CD8-positive, alpha-beta memory T cell (primary cell): ENCODE results near the gene CAGE1. TPM values are rescaled to one million over a fixed set of nuclear protein-coding genes. Genes with fewer than 3 reads are reported as not detected.
"Not testable (repeated sequence)": the region's sequence is repeated elsewhere in the genome, so short reads cannot be mapped to it uniquely, and the experiment has no call there.

Experiments used
- CTCF ChIA-PET: fragments of 350-600 bp; sonication (Branson Sonifier 250); formaldehyde crosslinking; loops from one replicate; lab custom pipeline; 2021; ENCODE audit warnings: antibody characterized with exemption; lab: Charles Lee
- POLR2A ChIA-PET: fragments of 350-600 bp; sonication (Branson Sonifier 250); formaldehyde crosslinking; loops from one replicate; lab custom pipeline; 2021; ENCODE audit warnings: antibody characterized with exemption; lab: Charles Lee
- DNase-seq, 5 donors: peaks; one replicate each; pipeline versions ENCODE4 v3.0.0 to v3.0.0-alpha.2; 2020 to 2022; ENCODE audit warnings: mixed read lengths in 1 of 5
- H3K27ac ChIP-seq: one replicate; pipeline ENCODE4 v1.7.0; 2013; ENCODE audit warnings: low read depth, mild to moderate bottlenecking, low read length, moderate library complexity
- H3K27me3 ChIP-seq: 2 replicates; pipeline ENCODE4 v1.7.0; 2013; ENCODE audit warnings: low read length, mild to moderate bottlenecking; ENCODE audit not compliant: insufficient read depth, poor library complexity, severe bottlenecking
- H3K36me3 ChIP-seq: 2 replicates; pipeline ENCODE4 v1.7.0; 2013; ENCODE audit warnings: mild to moderate bottlenecking, low read length, moderate library complexity; ENCODE audit not compliant: insufficient read depth
- H3K4me1 ChIP-seq: 2 replicates; pipeline ENCODE4 v1.7.0; 2013; ENCODE audit warnings: mild to moderate bottlenecking, low read length, moderate library complexity; ENCODE audit not compliant: insufficient read depth
- H3K4me3 ChIP-seq: 2 replicates; pipeline ENCODE4 v1.7.0; 2013; ENCODE audit warnings: mild to moderate bottlenecking, low read length
- H3K9me3 ChIP-seq: 2 replicates; pipeline ENCODE4 v1.7.0; 2013; ENCODE audit warnings: mild to moderate bottlenecking, low read length
- H3K27ac Mint-ChIP-seq, 8 donors: one replicate each; pipeline ENCODE4 v1.8.0; 2020 to 2021; ENCODE audit warnings: mixed read lengths in 8 of 8, mild to moderate bottlenecking in 6 of 8, inconsistent platforms in 3 of 8, moderate library complexity in 3 of 8
- H3K27me3 Mint-ChIP-seq, 2 donors: one replicate each; pipeline ENCODE4 v1.8.0; 2020 to 2021; ENCODE audit warnings: mixed read lengths in 2 of 2, mild to moderate bottlenecking in 1 of 2, moderate library complexity in 1 of 2
- H3K36me3 Mint-ChIP-seq, 3 donors: one replicate each; pipeline ENCODE4 v1.8.0; 2020 to 2021; ENCODE audit warnings: mixed read lengths in 3 of 3, inconsistent platforms in 1 of 3, mild to moderate bottlenecking in 1 of 3
- H3K4me1 Mint-ChIP-seq, 3 donors: one replicate each; pipeline ENCODE4 v1.8.0; 2020 to 2021; ENCODE audit warnings: mixed read lengths in 3 of 3, inconsistent platforms in 1 of 3, mild to moderate bottlenecking in 1 of 3
- H3K4me3 Mint-ChIP-seq, 7 donors: one replicate each; pipeline ENCODE4 v1.8.0; 2020 to 2021; ENCODE audit warnings: mixed read lengths in 7 of 7, mild to moderate bottlenecking in 6 of 7, moderate library complexity in 4 of 7, inconsistent platforms in 2 of 7
- H3K9me3 Mint-ChIP-seq, 5 donors: one replicate each; pipeline ENCODE4 v1.8.0; 2020 to 2022; ENCODE audit warnings: mixed read lengths in 5 of 5, mild to moderate bottlenecking in 3 of 5, moderate library complexity in 2 of 5, inconsistent platforms in 1 of 5
- polyA plus RNA-seq: library from polyadenylated mRNA; unstranded; fragments of 300-500 nt; fragmentation: Illumina TruSeq; gene quantifications from one replicate; pipeline ENCODE4 v1.2.3, GENCODE V29; 2021
- total RNA-seq, 2 experiments: library from RNA; stranded (reverse); gene quantifications; one replicate each; pipeline ENCODE4 v1.2.3, GENCODE V29; 2021

The CAGE1 gene
- total and polyA plus RNA-seq, 3 experiments from 2014 or later: 0.18 TPM; not detected in 2

- Mint-ChIP-seq H3K4me1 (no peaks in the 10 kb centered on the region), H3K27ac (no peak overlapping the region), H3K9me3 (no peaks in the 10 kb centered on the region), H3K36me3 (peaks cover 0 to 5% (median 1%) of the 10 kb centered on the region in 3 donors), H3K27me3 (peaks cover 4 to 12% of the 10 kb centered on the region in 2 donors), H3K4me3 (no peak overlapping the region)
- H3K9me3 ChIP-seq: no peaks in the 10 kb centered on the region
- no peak overlapping the region for H3K4me3 ChIP-seq
- H3K27ac ChIP-seq: no peak overlapping the region
- H3K4me1 ChIP-seq: no peaks in the 10 kb centered on the region
- no peaks in the 10 kb centered on the region for H3K36me3 ChIP-seq
- POLR2A ChIA-PET: no interaction called here
- DNase-seq: no peak
- H3K27me3 ChIP-seq: no peaks in the 10 kb centered on the region
- CTCF ChIA-PET: interaction anchor here (1.3 kb wide), 1 partner anchor 9 kb away, joined by 3 read pairs; no protein-coding TSS in a partner anchor
Observed at GRCh38 chr6:7377961-7378360, 11.6 kb downstream of the CAGE1 start.

- CTCF ChIA-PET: no interaction called here
- H3K27ac Mint-ChIP-seq: no peak overlapping the region
Observed at GRCh38 chr6:7373739-7374138, 15.8 kb downstream of the CAGE1 start.

DNA sequence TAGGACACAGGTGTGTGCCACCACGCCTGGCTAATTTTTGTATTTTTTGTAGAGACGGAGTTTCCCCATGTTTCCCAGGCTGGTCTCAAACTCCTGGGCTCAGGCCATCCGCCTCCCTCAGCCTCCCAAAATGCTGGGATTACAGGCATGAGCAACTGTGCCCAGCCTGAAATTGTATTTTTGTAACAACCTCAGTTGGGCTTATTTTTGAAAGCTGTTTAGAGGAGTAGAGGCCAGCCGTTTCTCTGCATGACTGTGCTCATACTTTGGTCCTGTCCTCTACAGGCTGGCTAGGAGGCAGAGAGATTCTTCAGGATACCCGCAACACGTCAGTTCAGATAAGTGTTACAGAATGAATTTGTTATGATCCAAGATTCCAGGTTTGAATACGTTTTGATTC lies 22.1 kb downstream of the CAGE1 start:
- no peak for DNase-seq
- Mint-ChIP-seq H3K27ac (no peak overlapping the region), H3K27me3 (peaks cover 8 to 13% of the 10 kb centered on the region in 2 donors), H3K9me3 (no peaks in the 10 kb centered on the region), H3K4me3 (no peak overlapping the region), H3K36me3 (no peaks in the 10 kb centered on the region), H3K4me1 (no peaks in the 10 kb centered on the region)
- no peak overlapping the region for H3K4me3 ChIP-seq
- H3K4me1 ChIP-seq: no peaks in the 10 kb centered on the region
- CTCF ChIA-PET: no interaction called here
- H3K27ac ChIP-seq: no peak overlapping the region
- POLR2A ChIA-PET: no interaction called here
- H3K36me3 ChIP-seq: no peaks in the 10 kb centered on the region
- no peaks in the 10 kb centered on the region for H3K27me3 ChIP-seq
- no peaks in the 10 kb centered on the region for H3K9me3 ChIP-seq

More at GRCh38 chr6:7373739-7374138, 15.8 kb downstream of the CAGE1 start:
- Histone ChIP-seq H3K4me1 (no peaks in the 10 kb centered on the region), H3K27me3 (no peaks in the 10 kb centered on the region), H3K4me3 (no peak overlapping the region), H3K9me3 (no peaks in the 10 kb centered on the region), H3K27ac (no peak overlapping the region), H3K36me3 (no peaks in the 10 kb centered on the region)
- peaks cover 4 to 17% of the 10 kb centered on the region in 2 donors for H3K27me3 Mint-ChIP-seq
- H3K4me1 Mint-ChIP-seq: no peaks in the 10 kb centered on the region
- POLR2A ChIA-PET: no interaction called here
- peaks cover 0 to 5% (median 1%) of the 10 kb centered on the region in 3 donors for H3K36me3 Mint-ChIP-seq
- no peaks in the 10 kb centered on the region for H3K9me3 Mint-ChIP-seq
- no peak overlapping the region for H3K4me3 Mint-ChIP-seq
- no peak for DNase-seq

DNA sequence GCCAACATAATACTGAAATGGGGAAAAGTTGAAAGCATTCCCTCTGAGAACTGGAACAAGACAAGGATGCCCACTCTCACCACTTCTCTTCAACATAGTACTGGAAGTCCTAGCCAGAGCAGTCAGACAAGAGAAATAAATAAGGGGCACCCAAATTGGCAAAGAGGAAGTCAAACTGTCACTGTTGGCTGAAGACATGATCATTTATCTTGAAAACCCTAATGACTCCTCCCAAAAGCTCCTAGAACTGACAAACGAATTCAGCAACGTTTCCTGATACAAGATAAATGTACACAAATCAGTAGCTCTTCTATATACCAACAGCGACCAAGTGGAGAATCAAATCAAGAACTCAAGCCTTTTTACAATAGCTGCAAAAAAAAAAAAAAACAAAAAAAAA lies 37.6 kb downstream of the CAGE1 start:
- H3K9me3 ChIP-seq, POLR2A ChIA-PET, H3K4me1 Mint-ChIP-seq, H3K27me3 ChIP-seq, H3K4me1 ChIP-seq, H3K4me3 ChIP-seq, DNase-seq, H3K36me3 Mint-ChIP-seq, H3K36me3 ChIP-seq, H3K27ac ChIP-seq, H3K27ac Mint-ChIP-seq, H3K4me3 Mint-ChIP-seq, CTCF ChIA-PET, H3K9me3 Mint-ChIP-seq: not testable (repeated sequence)
- peaks cover 12 to 46% of the 10 kb centered on the region in 2 donors for H3K27me3 Mint-ChIP-seq

GRCh38 chr6:7350591-7350990 lies 39.0 kb downstream of the CAGE1 start:
- POLR2A ChIA-PET, H3K27ac Mint-ChIP-seq, CTCF ChIA-PET, H3K4me3 Mint-ChIP-seq, H3K9me3 Mint-ChIP-seq, H3K4me1 Mint-ChIP-seq, H3K27ac ChIP-seq, H3K36me3 Mint-ChIP-seq, H3K4me1 ChIP-seq, H3K27me3 ChIP-seq, DNase-seq, H3K9me3 ChIP-seq, H3K4me3 ChIP-seq, H3K36me3 ChIP-seq: not testable (repeated sequence)
- peaks cover 10 to 46% of the 10 kb centered on the region in 2 donors for H3K27me3 Mint-ChIP-seq

- H3K4me3 Mint-ChIP-seq, H3K9me3 Mint-ChIP-seq, H3K4me1 Mint-ChIP-seq, H3K4me3 ChIP-seq, POLR2A ChIA-PET, H3K27ac ChIP-seq, H3K27ac Mint-ChIP-seq, H3K4me1 ChIP-seq, H3K36me3 ChIP-seq, DNase-seq, H3K36me3 Mint-ChIP-seq, H3K9me3 ChIP-seq, CTCF ChIA-PET, H3K27me3 ChIP-seq: not testable (repeated sequence)
- peaks cover 10 to 56% of the 10 kb centered on the region in 2 donors for H3K27me3 Mint-ChIP-seq
Observed at GRCh38 chr6:7347551-7347997, 42.0 kb downstream of the CAGE1 start.

- peak in 1 of 5 donors; percentile 3 for DNase-seq
- H3K9me3 ChIP-seq, H3K27ac Mint-ChIP-seq, H3K36me3 ChIP-seq, POLR2A ChIA-PET, H3K27ac ChIP-seq, H3K36me3 Mint-ChIP-seq, H3K4me1 ChIP-seq, H3K4me3 Mint-ChIP-seq, H3K9me3 Mint-ChIP-seq, H3K27me3 ChIP-seq, H3K4me1 Mint-ChIP-seq, H3K4me3 ChIP-seq: not testable (repeated sequence)
- CTCF ChIA-PET: interaction anchor here (1.3 kb wide), 1 partner anchor 15 kb away, joined by 3 read pairs; no protein-coding TSS in a partner anchor
- peaks cover 15 to 44% of the 10 kb centered on the region in 2 donors for H3K27me3 Mint-ChIP-seq
Observed at GRCh38 chr6:7344773-7345450, 44.6 kb downstream of the CAGE1 start.

- DNase-seq: no peak
- H3K27me3 ChIP-seq: no peaks in the 10 kb centered on the region
Observed at GRCh38 chr6:7343546-7344475, 45.7 kb downstream of the CAGE1 start.

More at GRCh38 chr6:7343546-7344475, 45.7 kb downstream of the CAGE1 start:
- POLR2A ChIA-PET: no interaction called here
- Histone ChIP-seq H3K4me3 (no peak overlapping the region), H3K9me3 (no peaks in the 10 kb centered on the region), H3K27ac (no peak overlapping the region), H3K4me1 (no peaks in the 10 kb centered on the region), H3K36me3 (no peaks in the 10 kb centered on the region)
- H3K36me3 Mint-ChIP-seq: peaks cover 0 to 9% (median 3%) of the 10 kb centered on the region in 3 donors
- H3K9me3 Mint-ChIP-seq: no peaks in the 10 kb centered on the region
- H3K27ac Mint-ChIP-seq: no peak overlapping the region
- peaks cover 10 to 42% of the 10 kb centered on the region in 2 donors for H3K27me3 Mint-ChIP-seq
- H3K4me1 Mint-ChIP-seq: peaks cover 0 to 2% (median 0%) of the 10 kb centered on the region in 3 donors
- H3K4me3 Mint-ChIP-seq: peak overlapping the region in 2 of 7 donors; percentile 48 to 57
- CTCF ChIA-PET: no interaction called here
